Astrocyte (in vitro differentiated cells and primary cell): ENCODE measurements around the gene NSRP1. TPM values are rescaled to one million over a fixed set of nuclear protein-coding genes. Genes with fewer than 3 reads are reported as not detected.
A peak's percentile ranks its signal among the peaks of the same experiment; 100 is the strongest.

ENCODE experiments used
- DNase-seq: peaks from one replicate; pipeline ENCODE4 v3.0.0-alpha.2; 2010; ENCODE audit warnings: low read depth
- FAIRE-seq: peaks from 2 replicates; lab custom pipeline; 2011; peaks lifted over from hg19 to GRCh38; lab: Jason Lieb, UNC
- H2AFZ ChIP-seq: 2 replicates; pipeline ENCODE4 v1.6.0; 2012; ENCODE audit warnings: low read depth, low read length, inconsistent platforms
- H3K27ac ChIP-seq: 2 replicates; pipeline ENCODE4 v1.5.1; 2011; ENCODE audit warnings: low read depth, low read length, inconsistent platforms
- H3K27me3 ChIP-seq: 2 replicates; pipeline ENCODE4 v1.6.0; 2011; ENCODE audit warnings: low read length, inconsistent platforms; ENCODE audit not compliant: insufficient read depth
- H3K36me3 ChIP-seq: 2 replicates; pipeline ENCODE4 v1.5.1; 2011; ENCODE audit warnings: low read length, inconsistent platforms; ENCODE audit not compliant: insufficient read depth
- H3K4me1 ChIP-seq: 2 replicates; pipeline ENCODE4 v1.5.1; 2011; ENCODE audit warnings: low read length, inconsistent platforms; ENCODE audit not compliant: insufficient read depth
- H3K4me2 ChIP-seq: 2 replicates; pipeline ENCODE4 v1.6.0; 2012; ENCODE audit warnings: low read length, inconsistent platforms
- H3K4me3 ChIP-seq: 2 replicates; pipeline ENCODE4 v1.5.1; 2011; ENCODE audit warnings: low read depth, mild to moderate bottlenecking, low read length, inconsistent platforms; ENCODE audit not compliant: insufficient read depth
- H3K79me2 ChIP-seq: 2 replicates; pipeline ENCODE4 v1.6.0; 2012; ENCODE audit warnings: mild to moderate bottlenecking, low read length, inconsistent platforms; ENCODE audit not compliant: insufficient read depth
- H3K9ac ChIP-seq: 2 replicates; pipeline ENCODE4 v1.6.0; 2012; ENCODE audit warnings: mild to moderate bottlenecking, low read length, inconsistent platforms
- H3K9me3 ChIP-seq: 2 replicates; pipeline ENCODE4 v1.5.1; 2012; ENCODE audit warnings: low read depth, mild to moderate bottlenecking, low read length, inconsistent platforms; ENCODE audit not compliant: insufficient read depth
- H4K20me1 ChIP-seq: 2 replicates; pipeline ENCODE4 v1.6.0; 2012; ENCODE audit warnings: low read length, inconsistent platforms; ENCODE audit not compliant: insufficient read depth
- H3K27ac Mint-ChIP-seq: one replicate; pipeline ENCODE4 v1.8.0; 2021; ENCODE audit warnings: mild to moderate bottlenecking, mixed read lengths; ENCODE audit not compliant: unreplicated experiment
- H3K27me3 Mint-ChIP-seq: one replicate; pipeline ENCODE4 v1.8.0; 2021; ENCODE audit warnings: low read depth, mixed read lengths; ENCODE audit not compliant: unreplicated experiment
- H3K36me3 Mint-ChIP-seq: one replicate; pipeline ENCODE4 v1.8.0; 2021; ENCODE audit warnings: low read depth, mixed read lengths; ENCODE audit not compliant: unreplicated experiment
- H3K4me1 Mint-ChIP-seq: one replicate; pipeline ENCODE4 v1.8.0; 2021; ENCODE audit warnings: low read depth, mixed read lengths; ENCODE audit not compliant: unreplicated experiment
- H3K4me3 Mint-ChIP-seq: one replicate; pipeline ENCODE4 v1.8.0; 2021; ENCODE audit warnings: mild to moderate bottlenecking, moderate library complexity, mixed read lengths; ENCODE audit not compliant: unreplicated experiment
- H3K9me3 Mint-ChIP-seq: one replicate; pipeline ENCODE4 v1.8.0; 2021; ENCODE audit warnings: mild to moderate bottlenecking, mixed read lengths; ENCODE audit not compliant: unreplicated experiment
- CTCF ChIP-seq: IDR thresholded peaks from 2 replicates; pipeline ENCODE4 v1.5.1; 2011; ENCODE audit warnings: low read depth, mild to moderate bottlenecking, inconsistent platforms, low read length, moderate library complexity; ENCODE audit not compliant: insufficient read depth
- EZH2 ChIP-seq: IDR thresholded peaks from 2 replicates; pipeline ENCODE4 v1.6.1; 2012; ENCODE audit warnings: mild to moderate bottlenecking, low read length, inconsistent platforms; ENCODE audit not compliant: insufficient read depth
- total RNA-seq: library from RNA; stranded (reverse); gene quantifications from 2 replicates; pipeline ENCODE4 v1.2.1, GENCODE V29; 2021

NSRP1 gene
- total RNA-seq, 1 donor from 2014 or later = 17.7 TPM

GRCh38 chr17:30095507-30096244 lies 20.9 kb upstream of the NSRP1 start:
- no peak overlapping the region for H3K27ac Mint-ChIP-seq

DNA sequence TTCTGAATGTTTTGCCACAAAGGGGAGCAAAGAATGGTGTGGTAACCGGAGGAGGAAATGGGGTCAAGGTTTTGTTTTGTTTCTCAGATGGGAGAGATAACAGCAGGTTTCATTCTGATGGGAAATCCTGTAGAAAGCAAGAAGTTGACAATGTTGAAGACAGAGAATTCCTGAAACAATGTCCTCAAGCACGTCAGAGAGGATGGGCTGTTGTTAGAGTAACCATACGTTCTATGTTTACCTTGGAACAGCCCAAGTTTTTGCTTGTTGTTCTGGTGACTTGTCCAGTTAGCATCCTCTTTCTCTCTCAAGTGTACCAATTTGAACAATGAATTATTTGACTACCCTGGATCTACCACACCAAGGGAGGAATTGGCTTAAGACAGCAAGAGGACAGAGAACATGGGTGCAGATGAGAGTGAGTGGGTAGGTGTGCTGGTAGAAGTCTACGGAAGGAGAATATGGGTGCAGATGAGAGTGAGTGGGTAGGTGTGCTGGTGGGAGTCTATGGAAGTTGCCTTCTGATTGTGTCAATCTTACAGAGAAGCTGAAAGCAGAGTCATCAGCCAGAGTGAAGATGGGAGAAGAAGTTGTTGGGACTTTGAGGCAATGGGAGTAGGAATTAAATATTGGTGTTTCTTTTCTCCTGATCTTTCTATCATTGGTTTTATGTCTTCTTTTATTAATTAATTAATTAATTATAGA lies 14.8 kb upstream of the NSRP1 start:
- no peaks in the 10 kb centered on the region for H3K36me3 ChIP-seq
- no peaks in the 10 kb centered on the region for H3K36me3 Mint-ChIP-seq
- no peak overlapping the region for H3K4me3 ChIP-seq
- H3K27ac ChIP-seq = no peak overlapping the region
- DNase-seq (no peak), FAIRE-seq (no peak)
- H3K27me3 Mint-ChIP-seq = peaks cover 8% of the 10 kb centered on the region
- no peaks in the 10 kb centered on the region for H3K79me2 ChIP-seq
- peaks cover 4% of the 10 kb centered on the region for H3K27me3 ChIP-seq
- H3K4me3 Mint-ChIP-seq = no peak overlapping the region
- no peaks in the 10 kb centered on the region for H3K9me3 ChIP-seq
- H3K9me3 Mint-ChIP-seq = peaks cover 1% of the 10 kb centered on the region
- H2AFZ ChIP-seq = peak overlapping the region; percentile 2
- no peaks in the 10 kb centered on the region for H4K20me1 ChIP-seq
- H3K4me2 ChIP-seq = no peak overlapping the region
- TF ChIP-seq EZH2 = no peak
- TF ChIP-seq CTCF = no peak
- no peak overlapping the region for H3K9ac ChIP-seq
- H3K4me1 ChIP-seq = no peaks in the 10 kb centered on the region
- no peak overlapping the region for H3K27ac Mint-ChIP-seq
- no peaks in the 10 kb centered on the region for H3K4me1 Mint-ChIP-seq

More at GRCh38 chr17:30095507-30096244, 20.9 kb upstream of the NSRP1 start:
- peak; percentile 65 for FAIRE-seq
- peak overlapping the region; percentile 50 for H2AFZ ChIP-seq
- no peaks in the 10 kb centered on the region for H3K27me3 ChIP-seq
- TF ChIP-seq EZH2 (no peak), CTCF (peak; percentile 79)
- H3K36me3 ChIP-seq = no peaks in the 10 kb centered on the region
- peak; percentile 76 for DNase-seq
- no peaks in the 10 kb centered on the region for H4K20me1 ChIP-seq
- no peaks in the 10 kb centered on the region for H3K9me3 ChIP-seq
- no peak overlapping the region for H3K9ac ChIP-seq
- peaks cover 1% of the 10 kb centered on the region for H3K9me3 Mint-ChIP-seq
- H3K4me3 ChIP-seq = no peak overlapping the region
- no peaks in the 10 kb centered on the region for H3K36me3 Mint-ChIP-seq
- peak overlapping the region; percentile 62 for H3K4me2 ChIP-seq
- peak overlapping the region; percentile 19 for H3K27ac ChIP-seq
- H3K4me3 Mint-ChIP-seq = no peak overlapping the region
- H3K4me1 ChIP-seq = peaks cover 19% of the 10 kb centered on the region
- no peaks in the 10 kb centered on the region for H3K79me2 ChIP-seq
- peaks cover 8% of the 10 kb centered on the region for H3K27me3 Mint-ChIP-seq
- H3K4me1 Mint-ChIP-seq = peaks cover 21% of the 10 kb centered on the region
